Measurements from ENCODE around the gene C17orf78.
"Not testable (repeated sequence)": the region's sequence is repeated elsewhere in the genome, so short reads cannot be mapped to it uniquely, and the experiment has no call there.

Gene C17orf78

DNA sequence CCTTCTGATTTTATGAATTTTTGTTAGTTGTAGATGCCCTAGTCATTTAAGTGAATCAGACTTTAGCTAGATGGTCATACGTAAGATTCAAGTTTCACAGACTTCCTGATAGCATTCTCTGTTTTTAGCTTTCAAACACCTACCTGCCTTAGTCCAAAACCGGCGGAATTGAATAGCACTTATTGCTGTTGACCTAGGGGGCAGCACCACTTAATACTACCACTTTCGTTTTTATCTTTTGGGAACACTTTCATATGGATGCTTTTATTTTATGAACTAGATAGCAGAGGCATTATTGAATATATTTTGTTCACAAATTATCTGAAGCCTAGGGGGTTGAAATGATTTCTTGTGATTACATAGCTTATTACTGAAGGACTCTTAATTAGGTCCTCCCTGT is 62.4 kb downstream of the C17orf78 start:
- no peak for DNase-seq (ENCODE audit: low read depth in 3 of 3)

DNA sequence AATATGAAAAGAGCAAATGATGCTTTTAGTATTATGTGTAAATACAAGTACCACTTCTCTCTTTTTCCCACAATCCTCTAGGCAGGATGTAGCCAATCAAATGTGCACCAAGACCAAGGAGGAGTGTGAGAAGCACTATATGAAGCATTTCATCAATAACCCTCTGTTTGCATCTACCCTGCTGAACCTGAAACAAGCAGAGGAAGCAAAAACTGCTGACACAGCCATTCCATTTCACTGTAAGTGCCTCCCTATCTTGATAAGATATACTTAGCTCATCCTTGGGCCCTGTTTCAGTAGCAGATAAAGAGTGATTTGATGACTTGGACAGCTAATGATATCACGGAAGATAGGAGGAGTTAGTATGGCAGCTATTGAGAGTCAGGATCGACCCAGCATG is 64.6 kb downstream of the C17orf78 start:
- no peak for DNase-seq (ENCODE audit: low read depth in 3 of 3)

DNA sequence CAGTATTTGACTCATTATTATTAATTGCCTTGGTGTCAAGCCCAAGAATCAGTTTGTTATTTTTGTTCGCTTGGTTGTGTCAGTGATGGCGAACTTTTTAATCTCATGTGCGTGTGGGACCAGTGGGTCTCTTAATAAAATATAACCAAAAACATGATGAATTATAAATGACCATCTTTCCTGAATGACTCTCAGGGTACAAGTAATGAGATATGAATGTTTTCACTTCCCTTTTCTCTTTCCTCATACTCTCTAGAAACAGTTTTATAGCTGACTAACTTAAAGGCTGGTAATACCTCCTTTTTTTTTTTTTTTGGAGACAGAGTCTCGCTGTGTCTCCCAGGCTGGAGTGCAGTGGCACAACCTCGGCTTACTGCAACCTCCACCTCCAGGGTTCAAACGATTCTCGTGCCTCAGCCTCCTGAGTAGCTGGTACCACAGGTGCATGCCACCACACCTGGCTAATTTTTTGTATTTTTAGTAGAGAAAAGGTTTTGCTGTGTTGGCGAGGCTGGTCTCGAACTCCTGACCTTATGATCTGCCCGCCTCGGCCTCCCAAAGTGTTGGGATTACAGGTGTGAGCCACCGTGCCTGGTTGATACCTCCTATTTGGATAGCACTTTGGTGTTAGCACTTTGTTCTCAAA is 65.7 kb downstream of the C17orf78 start:
- DNase-seq (ENCODE audit: low read depth in 3 of 3): not testable (repeated sequence)

Data from stimulated activated CD4-positive, alpha-beta T cell treated with anti-CD3 and anti-CD28 coated beads, TNF-alpha, amount 100 ng/mL, for 4 hours (primary cell).